HG03060 (cell line): ENCODE measurements around the gene VRK3.
A peak's percentile ranks its signal among the peaks of the same experiment; 100 is the strongest.
"Not testable (repeated sequence)": the region's sequence is repeated elsewhere in the genome, so short reads cannot be mapped to it uniquely, and the experiment has no call there.

Experiments
- ATAC-seq: cut with Tn5 transposase; IDR thresholded peaks from one replicate; pipeline ENCODE4 v1.9.1; 2021; ENCODE audit warnings: low read depth, moderate number of reproducible peaks; ENCODE audit not compliant: unreplicated experiment

VRK3 gene, protein sequence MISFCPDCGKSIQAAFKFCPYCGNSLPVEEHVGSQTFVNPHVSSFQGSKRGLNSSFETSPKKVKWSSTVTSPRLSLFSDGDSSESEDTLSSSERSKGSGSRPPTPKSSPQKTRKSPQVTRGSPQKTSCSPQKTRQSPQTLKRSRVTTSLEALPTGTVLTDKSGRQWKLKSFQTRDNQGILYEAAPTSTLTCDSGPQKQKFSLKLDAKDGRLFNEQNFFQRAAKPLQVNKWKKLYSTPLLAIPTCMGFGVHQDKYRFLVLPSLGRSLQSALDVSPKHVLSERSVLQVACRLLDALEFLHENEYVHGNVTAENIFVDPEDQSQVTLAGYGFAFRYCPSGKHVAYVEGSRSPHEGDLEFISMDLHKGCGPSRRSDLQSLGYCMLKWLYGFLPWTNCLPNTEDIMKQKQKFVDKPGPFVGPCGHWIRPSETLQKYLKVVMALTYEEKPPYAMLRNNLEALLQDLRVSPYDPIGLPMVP

DNA sequence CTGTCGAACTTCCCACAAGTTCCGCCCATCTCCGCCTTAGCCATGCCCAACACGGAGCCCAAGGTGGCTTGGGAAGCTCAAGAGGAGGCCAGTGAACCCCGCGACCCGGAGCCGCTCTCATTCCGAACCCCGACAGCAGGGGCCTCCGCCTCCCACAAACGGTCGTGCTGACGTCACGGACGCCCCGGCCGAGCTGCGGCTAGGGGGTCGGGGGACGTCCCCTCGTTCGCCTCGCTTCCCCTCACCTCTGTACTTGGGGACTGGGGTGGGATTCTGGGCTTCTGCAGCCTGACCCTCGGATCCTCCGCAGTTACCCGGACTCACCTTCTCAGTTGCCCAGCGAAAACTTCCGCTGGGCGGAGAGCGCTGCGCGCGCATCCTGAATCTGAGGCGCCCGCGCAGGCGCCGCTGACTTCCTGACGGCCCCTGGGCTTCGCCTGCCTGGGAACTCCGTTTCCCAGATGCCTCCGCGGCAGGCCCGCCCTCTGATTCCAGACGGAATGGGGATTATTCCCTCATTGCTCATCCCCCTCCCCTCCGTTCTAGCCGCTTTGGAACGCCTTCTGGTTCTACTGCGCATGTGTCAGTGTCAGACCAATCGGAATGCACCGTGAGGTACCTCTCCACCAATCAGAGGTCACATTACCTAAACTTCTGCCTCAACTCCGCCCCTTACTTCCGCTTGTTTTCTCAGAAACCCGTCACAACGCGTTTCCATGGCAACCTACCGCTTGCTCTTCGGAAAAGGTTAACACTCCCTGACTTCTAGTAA, at the start of gene VRK3:
Gene VRK3, minus strand, starts transcription at position 351 of the 772 bp plus-strand sequence. CDS start 9,210 bp downstream, outside the sequence.
- ATAC-seq: peak; percentile 80

DNA sequence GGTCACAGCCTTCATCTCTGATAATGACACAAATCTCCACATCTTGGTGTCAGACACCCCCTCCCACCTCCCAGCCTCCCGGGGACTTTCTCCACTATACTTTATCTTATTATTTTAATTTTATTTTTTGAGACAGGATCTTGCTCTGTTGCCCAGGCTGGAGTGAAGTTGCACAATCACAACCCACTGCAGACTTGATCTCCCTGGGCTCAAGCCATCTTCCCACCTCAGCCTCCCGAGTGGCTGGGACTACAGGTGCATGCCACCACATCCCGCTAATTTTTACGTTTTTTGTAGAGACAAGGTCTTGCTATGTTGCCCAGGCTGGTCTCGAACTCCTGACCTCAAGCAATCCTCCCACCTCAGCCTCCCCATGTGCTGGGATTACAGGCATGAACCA, 43.2 kb upstream of the VRK3 start:
- ATAC-seq: not testable (repeated sequence)

DNA sequence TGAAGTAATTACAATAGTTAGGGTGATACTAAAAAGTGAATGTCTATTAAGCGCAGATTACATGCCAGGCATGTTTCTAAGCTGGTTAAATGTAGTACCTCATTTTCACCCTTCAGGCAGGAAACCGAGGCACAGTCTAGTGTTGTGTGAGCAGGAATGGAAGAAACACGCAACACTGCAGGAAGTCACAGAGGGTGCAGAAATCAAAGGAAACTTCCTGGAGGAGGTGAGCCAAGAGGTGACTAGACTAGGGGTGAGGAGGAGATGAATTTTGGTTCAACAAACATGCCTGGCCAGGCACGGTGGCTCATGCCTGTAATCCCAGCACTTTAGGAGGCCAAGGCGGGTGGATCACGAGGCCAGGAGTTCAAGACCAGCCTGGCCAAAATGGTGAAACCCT, 42.4 kb upstream of the VRK3 start:
- no peak for ATAC-seq

DNA sequence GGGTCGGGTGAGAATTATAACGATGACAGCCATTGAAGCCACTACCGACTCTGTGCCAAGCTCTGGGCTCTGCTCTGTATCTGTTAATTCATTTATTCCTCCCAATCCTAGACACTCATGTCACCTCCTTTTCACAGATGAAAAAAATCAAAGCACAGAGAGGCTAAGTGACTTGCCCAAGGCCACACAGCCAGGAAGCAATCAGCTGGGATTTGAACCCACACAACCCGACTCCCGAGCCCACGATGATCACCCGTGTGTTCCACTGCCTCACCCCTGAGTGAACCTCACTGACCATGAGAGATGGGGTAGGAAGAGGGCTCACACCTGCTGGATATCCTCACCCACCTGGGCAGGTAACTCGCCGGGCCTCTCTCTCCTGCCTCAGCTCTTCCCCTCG, 40.8 kb upstream of the VRK3 start:
- no peak for ATAC-seq

DNA sequence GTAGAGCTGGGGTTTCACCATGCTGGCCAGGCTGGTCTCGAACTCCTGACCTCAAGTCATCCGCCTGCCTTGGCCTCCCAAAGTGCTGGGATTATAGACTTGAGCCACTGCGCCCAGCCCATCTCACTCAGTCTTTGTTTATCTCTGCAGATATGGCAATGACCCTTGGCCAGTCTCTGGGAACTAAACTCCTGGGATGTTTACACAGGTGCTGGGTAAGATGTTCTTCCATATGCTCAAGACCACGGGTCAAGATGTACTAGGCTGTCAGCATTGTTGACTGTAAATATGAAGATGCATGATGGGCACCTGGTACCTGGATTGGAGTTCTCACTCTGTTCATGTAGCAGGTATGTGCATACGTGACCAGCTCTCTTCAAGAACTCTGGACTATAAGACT, 36.5 kb upstream of the VRK3 start:
- ATAC-seq: no peak

DNA sequence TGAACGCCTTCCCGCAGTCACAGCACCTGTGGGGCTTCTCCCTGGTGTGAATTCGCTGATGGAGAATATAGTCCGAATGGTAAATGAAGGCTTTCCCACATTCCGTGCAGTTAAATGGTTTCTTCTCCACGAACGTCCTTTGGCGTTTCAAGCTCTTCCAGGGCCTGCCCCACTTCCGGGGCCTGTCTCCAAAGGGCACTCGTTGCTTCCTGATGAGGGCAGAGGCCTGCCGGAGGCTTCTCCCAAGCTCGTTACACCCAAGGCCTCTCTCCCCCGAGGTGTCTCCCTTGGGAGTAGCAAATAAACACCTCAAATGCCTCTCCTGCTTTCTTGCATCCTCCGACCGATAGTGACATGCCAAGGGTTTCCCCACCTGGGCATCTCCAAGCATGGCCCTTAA, 34.9 kb upstream of the VRK3 start:
- no peak for ATAC-seq

DNA sequence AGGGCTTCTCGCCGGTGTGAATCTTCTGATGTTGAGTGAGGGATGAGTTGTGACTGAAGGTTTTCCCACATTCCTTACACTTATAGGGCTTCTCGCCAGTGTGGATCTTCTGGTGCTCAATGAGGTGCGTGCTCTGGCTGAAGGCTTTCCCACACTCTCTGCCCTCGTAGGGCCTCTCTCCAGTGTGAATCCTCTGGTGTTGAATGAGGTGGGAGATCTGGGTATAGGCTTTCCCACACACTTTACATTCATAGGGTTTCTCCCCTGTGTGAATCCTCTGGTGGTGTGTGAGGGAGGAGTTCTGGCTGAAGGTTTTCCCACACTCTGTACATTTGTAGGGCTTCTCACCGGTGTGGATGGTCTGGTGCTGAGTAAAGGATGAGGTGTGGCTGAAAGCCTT, 33.9 kb upstream of the VRK3 start:
- no peak for ATAC-seq

DNA sequence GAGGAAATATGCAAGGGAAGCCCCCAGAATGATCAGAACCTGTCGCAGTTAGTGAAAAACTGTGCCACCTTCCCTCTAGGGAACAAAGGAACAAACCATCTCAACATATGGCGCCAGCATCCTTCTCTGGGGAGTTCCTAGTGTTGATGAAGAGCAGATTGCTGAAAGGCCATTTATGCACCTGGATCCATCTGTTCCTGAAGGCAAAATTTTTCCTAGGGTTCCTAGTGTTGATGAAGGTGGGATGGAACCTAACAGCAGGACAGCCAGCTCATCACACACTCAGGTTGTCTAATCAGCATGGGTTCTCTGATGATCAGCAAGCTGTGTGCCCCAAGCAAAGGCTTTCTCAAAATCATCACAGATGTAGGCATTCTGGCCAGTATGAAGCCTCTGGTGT, 33.3 kb upstream of the VRK3 start:
- no peak for ATAC-seq

DNA sequence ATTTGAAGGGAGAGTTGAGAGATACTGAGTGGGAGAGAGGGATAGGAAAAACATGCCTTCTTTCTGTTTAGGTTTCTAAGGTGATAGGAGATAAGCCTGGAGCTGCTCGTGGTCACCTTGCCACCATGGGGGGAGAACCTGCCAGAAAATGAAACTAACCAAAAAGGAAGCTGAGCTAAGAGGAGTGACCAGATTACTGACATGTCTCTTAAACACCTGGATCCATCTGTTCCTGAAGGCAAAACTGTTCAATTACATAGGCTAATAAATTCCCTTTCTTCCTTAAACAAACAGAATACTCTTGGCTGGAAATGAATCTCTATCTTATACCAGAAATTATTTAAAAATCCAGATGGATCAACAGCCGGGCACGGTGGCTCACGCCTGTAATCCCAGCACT, 27.9 kb upstream of the VRK3 start:
- ATAC-seq: no peak

DNA sequence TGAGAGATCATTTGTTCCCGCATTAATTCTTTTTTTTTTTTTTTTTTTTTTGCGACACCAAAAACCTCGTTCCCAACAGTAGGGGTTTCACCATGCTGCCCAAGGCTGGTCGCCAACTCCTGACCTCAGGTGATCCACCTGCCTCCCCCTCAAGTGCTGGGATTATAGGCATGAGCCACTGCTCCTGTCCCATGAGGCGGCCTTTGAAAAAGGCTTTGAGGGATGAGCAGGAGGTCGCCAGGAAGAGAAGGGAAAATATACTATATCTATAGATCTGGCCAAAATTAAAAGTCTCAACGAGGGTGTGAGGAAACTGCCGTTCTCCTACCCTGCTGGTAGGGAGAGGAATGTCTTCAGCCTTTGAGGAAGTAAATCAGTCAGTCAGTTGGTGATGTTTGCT, 26.8 kb upstream of the VRK3 start:
- no peak for ATAC-seq

DNA sequence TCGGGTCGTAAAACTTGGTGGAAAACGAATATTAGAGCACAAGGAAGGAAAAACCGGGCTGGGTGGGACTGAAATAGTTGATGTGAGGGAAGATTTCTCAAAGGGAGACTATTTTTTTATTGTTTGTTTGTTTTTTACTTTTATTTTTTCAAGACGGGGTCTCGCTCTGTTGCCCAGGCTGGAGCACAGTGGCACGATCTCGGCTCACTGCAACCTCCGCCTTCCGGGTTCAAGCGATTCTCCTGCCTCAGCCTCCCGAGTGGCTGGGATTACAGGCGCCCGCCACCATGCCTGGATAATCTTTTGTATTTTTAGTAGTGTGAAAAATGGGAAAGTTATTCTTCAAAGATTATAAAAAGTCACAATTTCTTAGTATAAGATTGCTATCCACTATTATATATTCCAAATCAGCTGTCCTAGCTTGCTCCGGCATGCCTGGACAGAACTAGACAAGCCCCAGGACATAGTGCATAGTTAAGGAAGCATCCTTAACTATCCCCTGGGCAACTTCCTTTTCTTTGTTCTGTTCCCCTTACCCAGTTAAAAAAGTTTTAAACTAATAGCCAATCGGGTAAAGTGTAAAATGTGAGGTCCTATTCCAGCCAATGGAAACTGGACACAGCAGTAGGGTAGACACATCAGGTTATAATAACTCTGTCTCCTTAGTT, 26.2 kb upstream of the VRK3 start:
- not testable (repeated sequence) for ATAC-seq

DNA sequence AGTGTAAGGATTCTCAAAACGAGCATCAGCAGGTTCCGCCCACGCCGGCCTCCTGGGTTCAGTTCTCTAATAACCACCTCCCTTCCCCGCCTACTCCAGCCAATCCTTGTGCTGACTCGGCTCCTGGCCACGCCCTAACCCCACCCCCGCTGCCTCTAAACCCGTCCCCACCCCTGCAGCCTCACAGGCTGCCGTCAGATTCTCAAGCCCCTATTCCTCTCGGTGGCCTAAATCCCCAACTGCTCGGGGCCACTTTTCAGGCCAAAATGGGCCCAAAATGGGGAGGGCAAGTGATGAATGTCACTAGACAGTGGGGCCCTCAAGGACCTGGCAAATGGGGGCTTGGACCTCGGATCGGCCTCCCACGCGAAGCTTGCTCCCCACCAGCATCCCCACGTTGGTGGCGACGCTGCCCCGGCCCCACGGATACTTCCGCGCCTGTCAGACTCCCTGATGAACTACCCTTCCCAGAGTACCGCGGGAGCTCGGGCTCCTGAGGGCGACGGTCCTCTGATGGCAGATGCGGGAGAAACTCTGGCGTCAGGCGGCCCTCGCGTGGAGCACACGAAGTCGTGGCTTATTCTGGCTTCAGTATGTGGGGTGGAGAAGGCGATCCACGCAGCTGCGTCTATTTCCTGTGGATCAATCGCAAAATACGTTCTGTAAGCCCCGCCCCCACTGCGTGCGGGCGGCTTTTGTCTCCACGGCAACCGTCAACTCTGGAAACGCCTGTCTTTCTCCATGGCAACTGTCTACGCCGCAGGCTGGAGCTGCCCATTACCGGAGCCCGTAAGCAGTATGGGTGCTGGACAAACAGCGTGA, 25.4 kb upstream of the VRK3 start:
- ATAC-seq: no peak

DNA sequence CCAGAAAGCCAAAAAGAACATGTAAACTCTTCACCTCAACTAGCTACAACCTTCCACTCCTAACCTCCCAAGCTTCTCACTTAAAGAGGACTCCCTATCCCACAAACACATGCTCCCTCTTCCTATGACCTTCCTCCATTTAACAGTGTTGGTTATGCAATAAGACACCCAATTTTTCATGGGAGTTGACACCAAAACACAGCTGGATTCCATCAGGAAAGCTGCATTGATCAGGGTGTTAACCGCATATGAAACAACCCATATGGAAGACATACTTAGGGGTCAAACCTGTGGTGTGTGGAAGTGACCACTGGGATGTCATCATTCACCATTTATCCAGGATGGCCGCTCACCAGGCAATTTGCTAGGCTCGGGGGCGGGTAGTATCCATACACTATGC, 22.5 kb upstream of the VRK3 start:
- no peak for ATAC-seq

DNA sequence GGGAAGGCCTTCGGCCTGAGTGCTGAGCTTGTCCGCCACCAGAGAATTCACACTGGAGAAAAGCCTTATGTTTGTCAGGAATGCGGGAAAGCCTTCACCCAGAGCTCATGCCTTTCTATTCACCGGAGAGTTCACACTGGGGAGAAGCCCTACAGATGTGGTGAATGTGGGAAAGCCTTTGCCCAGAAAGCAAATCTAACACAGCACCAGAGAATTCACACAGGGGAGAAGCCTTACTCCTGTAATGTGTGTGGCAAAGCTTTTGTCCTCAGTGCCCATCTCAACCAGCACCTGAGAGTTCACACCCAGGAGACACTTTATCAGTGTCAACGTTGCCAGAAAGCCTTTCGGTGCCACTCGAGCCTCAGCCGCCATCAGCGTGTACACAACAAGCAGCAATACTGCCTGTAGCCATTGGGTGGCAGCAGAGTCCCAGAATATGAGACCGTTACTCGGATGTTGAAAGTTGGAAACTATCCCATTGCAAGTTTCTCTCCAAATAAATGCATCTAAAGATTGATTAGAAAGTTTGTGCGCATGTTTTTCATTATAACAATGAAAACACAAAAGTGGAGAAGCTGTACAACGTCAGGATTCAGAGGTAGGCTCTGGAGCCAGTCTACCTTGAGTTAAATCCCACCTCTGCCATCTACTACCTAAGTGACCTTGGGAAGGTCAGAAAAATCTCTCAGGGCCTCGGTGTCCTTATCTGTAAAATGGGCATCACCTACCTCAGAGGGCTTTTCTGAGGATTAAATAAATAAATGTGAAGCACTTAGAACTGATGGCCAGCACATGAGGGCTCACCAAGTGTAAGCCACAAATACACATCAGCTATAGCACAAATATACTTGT, 21.7 kb upstream of the VRK3 start:
- no peak for ATAC-seq

DNA sequence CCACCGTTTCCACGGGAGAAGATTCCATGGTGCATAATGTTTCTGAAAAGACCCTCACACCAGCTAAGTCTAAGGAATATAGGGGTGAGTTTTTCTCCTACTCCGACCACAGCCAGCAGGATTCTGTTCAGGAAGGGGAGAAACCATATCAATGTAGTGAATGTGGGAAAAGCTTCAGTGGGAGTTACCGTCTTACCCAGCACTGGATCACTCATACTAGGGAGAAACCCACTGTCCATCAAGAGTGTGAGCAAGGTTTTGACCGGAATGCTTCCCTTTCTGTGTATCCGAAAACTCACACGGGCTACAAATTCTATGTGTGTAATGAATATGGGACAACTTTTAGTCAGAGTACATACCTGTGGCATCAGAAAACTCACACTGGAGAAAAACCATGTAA, 19.8 kb upstream of the VRK3 start:
- ATAC-seq: no peak

DNA sequence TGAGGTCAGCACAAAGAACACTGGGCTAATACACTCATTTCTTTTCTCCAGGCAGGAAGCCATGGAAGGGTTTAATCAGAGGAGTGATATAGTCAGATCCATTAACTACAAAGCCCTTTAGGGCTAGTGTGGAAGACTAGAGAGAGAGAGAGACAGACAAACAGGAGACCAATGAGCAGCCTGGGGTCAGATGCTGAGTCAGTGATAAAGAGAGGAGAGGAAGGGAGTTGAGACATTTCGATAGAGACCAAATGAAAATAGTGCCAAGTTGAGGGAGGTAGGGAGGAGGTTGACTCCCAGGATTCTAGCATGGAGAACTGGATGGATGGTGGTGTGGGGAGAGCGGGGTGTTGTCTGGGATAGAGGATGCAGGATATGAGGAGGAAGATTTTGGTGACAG, 18.8 kb upstream of the VRK3 start:
- no peak for ATAC-seq

DNA sequence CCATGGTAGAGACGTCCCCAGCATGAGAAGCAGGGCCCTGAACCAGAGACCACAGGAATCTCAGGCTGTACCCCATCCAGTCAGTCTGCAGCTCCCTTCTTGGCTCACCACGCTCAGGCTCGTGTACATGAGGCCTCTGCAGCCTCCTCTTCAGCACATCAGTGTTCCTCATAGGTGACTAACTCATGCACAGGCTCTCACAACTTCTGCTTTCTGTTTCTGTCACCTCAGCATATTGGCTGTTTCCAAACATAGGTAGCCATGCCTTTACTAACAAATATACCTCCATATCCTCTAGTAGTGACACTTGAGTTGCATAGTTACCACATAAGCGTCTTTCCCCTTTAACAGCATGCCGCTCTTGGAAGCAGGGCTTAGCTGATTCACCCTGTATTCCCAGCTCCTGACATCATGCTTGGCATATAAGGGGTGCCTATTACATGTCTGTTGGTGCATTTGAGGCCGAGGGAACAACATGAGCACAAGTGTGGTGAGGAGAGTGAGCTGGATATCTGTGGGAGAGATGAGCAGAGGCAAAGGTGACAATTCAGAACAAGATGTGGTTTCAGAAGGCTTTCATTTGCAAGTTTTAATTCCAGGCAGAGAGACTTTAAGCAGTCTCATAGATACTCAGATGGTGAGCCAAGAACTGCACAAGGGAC, 17.3 kb upstream of the VRK3 start:
- no peak for ATAC-seq

DNA sequence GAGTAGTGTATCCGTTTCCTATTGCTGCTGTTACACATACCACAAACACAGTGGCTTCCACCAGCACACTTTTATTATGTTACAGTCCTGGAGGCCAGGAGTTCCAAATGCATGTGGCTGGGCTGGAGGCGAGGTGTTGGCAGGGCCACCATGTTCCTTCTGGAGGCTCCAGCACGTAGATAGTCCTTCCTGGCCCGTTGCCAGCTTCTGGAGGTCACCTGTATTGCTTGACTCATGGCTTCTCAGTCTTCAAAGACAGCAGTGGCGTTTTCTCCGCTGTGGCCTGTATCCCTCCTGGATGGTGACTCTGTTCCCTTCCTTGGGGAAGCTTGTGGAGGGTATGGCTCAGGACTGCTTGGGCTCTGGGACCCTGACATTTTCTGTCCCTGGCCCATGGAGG, 15.8 kb upstream of the VRK3 start:
- ATAC-seq: no peak

DNA sequence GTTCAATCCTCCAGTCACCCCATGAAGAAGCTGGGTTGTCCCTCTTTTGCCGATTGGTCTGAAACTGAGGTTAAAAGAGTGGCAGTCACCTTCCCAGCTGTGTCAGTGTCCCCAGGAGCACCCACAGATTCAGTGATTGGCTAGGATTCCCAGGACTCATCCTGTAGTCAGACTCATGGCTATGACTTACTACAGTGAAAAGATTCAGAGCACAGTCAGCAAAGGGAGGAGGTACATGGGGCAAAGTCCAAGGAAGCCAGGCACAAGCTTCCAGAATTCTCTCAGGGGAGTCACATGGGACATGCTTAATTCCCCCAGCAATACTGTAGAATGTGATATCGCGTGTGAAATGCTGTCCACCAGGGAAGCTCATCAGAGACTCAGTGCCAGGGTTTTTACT, 14.8 kb upstream of the VRK3 start:
- ATAC-seq: no peak
